Suprapubic skin (tissue), 4 donors: ENCODE results near the gene BDH1.

ENCODE experiments used
- CTCF ChIP-seq, 2 donors: fragments of 200-600 bp in 1 of 2; fragments of 450-650 bp in 1 of 2; sonication (generic) in 1 of 2; IDR thresholded peaks; one replicate each; pipeline ENCODE4 v1.5.1; 2016 to 2019; ENCODE audit warnings: antibody characterized with exemption in 2 of 2, mild to moderate bottlenecking in 1 of 2, moderate library complexity in 1 of 2
- EP300 ChIP-seq: sonication (generic); formaldehyde crosslinking; IDR thresholded peaks from one replicate; pipeline ENCODE4 v1.6.1; 2017; ENCODE audit warnings: antibody characterized with exemption
- POLR2A ChIP-seq, 2 donors: fragments of 450-650 bp; IDR thresholded peaks; one replicate each; pipeline ENCODE4 v1.6.1; 2017; ENCODE audit warnings: antibody characterized with exemption in 2 of 2, mild to moderate bottlenecking in 2 of 2, moderate library complexity in 2 of 2
- POLR2AphosphoS5 ChIP-seq, 3 donors: sonication (generic); formaldehyde crosslinking; IDR thresholded peaks; one replicate each; pipeline ENCODE4 v1.6.1; 2017; ENCODE audit warnings: antibody characterized with exemption in 3 of 3

GRCh38 chr3:197592361-197593045 lies 36.7 kb upstream of the BDH1 start:
- TF ChIP-seq CTCF (IDR thresholded peaks at IDR 0.05) (no peak), POLR2A (IDR thresholded peaks at IDR 0.05) (no peak), EP300 (no peak), POLR2AphosphoS5 (IDR thresholded peaks at IDR 0.05) (no peak)
